Upper lobe of right lung (tissue), 1 donor: ENCODE measurements around the gene CBLIF. TPM values are rescaled to one million over a fixed set of nuclear protein-coding genes. Genes with fewer than 3 reads are reported as not detected.

Experiments used
- ATAC-seq: fragments of 200-7000 bp; cut with Tn5 transposase; one replicate; pipeline ENCODE4 v1.9.1; 2020; ENCODE audit warnings: mild to moderate bottlenecking, moderate library complexity
- DNase-seq: peaks from one replicate; pipeline ENCODE4 v3.0.0-alpha.2; 2020
- H3K27ac ChIP-seq: fragments of 200-600 bp; one replicate; pipeline ENCODE4 v1.8.0; 2022
- H3K27me3 ChIP-seq: fragments of 200-600 bp; one replicate; pipeline ENCODE4 v1.8.0; 2022; ENCODE audit warnings: mild to moderate bottlenecking
- H3K36me3 ChIP-seq: fragments of 200-600 bp; one replicate; pipeline ENCODE4 v1.8.0; 2022
- H3K4me1 ChIP-seq: fragments of 200-600 bp; one replicate; pipeline ENCODE4 v1.8.0; 2022
- H3K4me3 ChIP-seq: fragments of 200-600 bp; one replicate; pipeline ENCODE4 v1.8.0; 2022; ENCODE audit warnings: mild to moderate bottlenecking
- H3K9me3 ChIP-seq: fragments of 200-600 bp; one replicate; pipeline ENCODE4 v1.8.0; 2022
- intact Hi-C: fragments of 100-400 bp; cut with DNase I; formaldehyde crosslinking; loops from one replicate; pipeline ENCODE4 v1.11.0; 2022
- total RNA-seq: library from RNA; stranded (reverse); fragmentation: NEBNext Ultra II Directional; extraction: Animal tissue kit (Norgen Biotek cat#: 25700); gene quantifications from one replicate; pipeline ENCODE4 v1.2.1, GENCODE V29; 2021
- TF ChIP-seq, protein P1 (sequence below): fragments of 200-600 bp; IDR thresholded peaks from one replicate; pipeline ENCODE4 v1.8.0; 2022; ENCODE audit warnings: antibody characterized with exemption
- donor health status: DM: no; HTN: yes; CAD: no; lungs with severe emphysema.

Gene CBLIF
- total RNA-seq, 1 donor from 2014 or later: not detected

DNA sequence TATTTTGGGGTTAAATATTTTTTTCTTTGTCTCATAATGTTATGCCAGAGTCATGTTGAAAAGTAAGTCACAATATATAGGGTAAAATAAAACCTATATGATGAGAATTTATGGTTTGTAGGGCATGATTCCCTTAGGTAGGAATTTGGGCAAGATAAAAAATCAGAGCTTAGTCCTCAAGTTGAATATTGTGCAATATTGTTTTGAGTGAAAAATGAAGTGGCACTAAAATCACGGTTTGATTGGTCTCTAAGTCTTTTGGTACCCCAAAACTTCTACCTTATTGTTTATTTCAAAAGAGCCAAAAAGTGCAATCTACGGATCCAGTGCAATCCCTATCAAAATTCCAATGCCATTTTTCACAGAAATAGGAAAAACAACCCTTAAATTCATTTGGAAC, 33.1 kb downstream of the CBLIF start:
- Histone ChIP-seq H3K4me1 (peaks cover 6% of the 10 kb centered on the region), H3K9me3 (no peaks in the 10 kb centered on the region), H3K4me3 (no peak overlapping the region), H3K36me3 (peaks cover 19% of the 10 kb centered on the region), H3K27me3 (no peaks in the 10 kb centered on the region), H3K27ac (no peak overlapping the region)
- intact Hi-C loops: no loop called here
- ATAC-seq (no peak), DNase-seq (no peak)
- TF ChIP-seq, protein P1, sequence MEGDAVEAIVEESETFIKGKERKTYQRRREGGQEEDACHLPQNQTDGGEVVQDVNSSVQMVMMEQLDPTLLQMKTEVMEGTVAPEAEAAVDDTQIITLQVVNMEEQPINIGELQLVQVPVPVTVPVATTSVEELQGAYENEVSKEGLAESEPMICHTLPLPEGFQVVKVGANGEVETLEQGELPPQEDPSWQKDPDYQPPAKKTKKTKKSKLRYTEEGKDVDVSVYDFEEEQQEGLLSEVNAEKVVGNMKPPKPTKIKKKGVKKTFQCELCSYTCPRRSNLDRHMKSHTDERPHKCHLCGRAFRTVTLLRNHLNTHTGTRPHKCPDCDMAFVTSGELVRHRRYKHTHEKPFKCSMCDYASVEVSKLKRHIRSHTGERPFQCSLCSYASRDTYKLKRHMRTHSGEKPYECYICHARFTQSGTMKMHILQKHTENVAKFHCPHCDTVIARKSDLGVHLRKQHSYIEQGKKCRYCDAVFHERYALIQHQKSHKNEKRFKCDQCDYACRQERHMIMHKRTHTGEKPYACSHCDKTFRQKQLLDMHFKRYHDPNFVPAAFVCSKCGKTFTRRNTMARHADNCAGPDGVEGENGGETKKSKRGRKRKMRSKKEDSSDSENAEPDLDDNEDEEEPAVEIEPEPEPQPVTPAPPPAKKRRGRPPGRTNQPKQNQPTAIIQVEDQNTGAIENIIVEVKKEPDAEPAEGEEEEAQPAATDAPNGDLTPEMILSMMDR: no peak

DNA sequence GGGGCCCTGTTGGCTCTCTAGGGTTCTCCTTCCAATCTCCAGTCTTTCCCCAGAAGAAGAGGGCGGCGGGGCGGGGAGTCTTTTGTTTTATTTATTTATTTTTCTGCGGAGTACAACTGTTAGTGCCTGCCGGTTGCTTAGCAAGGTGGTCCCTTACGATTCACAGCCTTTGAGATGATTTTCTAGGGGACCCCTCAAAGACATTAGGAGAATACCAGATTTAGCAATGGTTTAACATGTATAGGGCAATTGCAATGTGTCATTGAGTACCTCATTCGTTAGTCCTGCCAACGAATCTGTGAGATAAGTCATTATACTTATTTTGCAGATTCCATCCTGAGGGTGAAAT, 34.4 kb downstream of the CBLIF start:
- intact Hi-C loops: no loop called here
- Histone ChIP-seq H3K4me1 (peaks cover 6% of the 10 kb centered on the region), H3K4me3 (peak overlapping the region; percentile 94), H3K27ac (peak overlapping the region; percentile 91), H3K9me3 (no peaks in the 10 kb centered on the region), H3K27me3 (no peaks in the 10 kb centered on the region), H3K36me3 (peaks cover 32% of the 10 kb centered on the region)
- no peak for ATAC-seq
- no peak for DNase-seq
- TF ChIP-seq, protein P1: no peak

DNA sequence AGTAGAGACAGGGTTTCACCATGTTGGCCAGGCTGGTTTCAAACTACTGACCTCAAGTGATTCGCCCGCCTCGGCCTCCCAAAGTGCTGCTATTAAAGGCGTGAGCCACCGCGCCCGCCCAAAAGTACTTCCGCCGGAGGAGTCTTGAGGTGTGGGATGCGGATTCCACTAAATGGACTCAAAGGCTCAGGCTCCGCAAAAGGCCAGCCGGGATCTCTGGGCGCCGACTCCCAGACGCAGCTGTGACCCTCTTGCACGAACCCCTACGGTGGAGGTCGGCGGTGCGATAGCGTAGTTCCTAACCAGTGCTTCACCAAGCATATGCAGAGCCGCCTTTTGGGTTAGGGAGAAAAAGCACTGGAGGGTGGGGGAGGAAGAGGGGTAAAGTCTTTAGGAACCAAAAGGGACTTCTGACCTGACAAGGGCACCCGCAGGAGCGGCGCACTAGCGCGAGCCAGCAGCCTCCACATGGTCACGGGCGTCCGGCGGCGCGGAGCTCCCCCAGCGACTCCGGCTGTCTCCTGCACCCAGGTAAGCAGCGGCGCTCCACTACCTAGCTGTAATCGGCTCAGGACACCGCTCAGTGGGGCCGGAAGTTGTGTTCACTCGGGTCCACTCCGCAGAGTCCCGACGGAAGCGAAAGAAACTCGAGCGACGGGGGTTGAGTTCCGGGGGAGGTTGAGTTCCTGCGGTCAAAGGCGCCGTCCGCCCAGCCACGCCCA, 34.9 kb downstream of the CBLIF start, which contains the start of gene MRPL16:
Gene MRPL16, minus strand, starts transcription at position 590 of the 722 bp plus-strand sequence. Its CDS starts 120 bp downstream, at position 470.
- intact Hi-C loops: no loop called here
- H3K4me3 ChIP-seq: peak within 1 kb of the TSS; percentile 94
- peak within 1 kb of the TSS; percentile 91 for H3K27ac ChIP-seq
- DNase-seq: peak; percentile 94
- TF ChIP-seq, protein P1: peak; percentile 14
- peaks cover 6% of the 10 kb centered on the region for H3K4me1 ChIP-seq
- H3K27me3 ChIP-seq: no peaks in the 10 kb centered on the region
- no peaks in the 10 kb centered on the region for H3K9me3 ChIP-seq
- peaks cover 38% of the 10 kb centered on the region for H3K36me3 ChIP-seq
- ATAC-seq: peak; percentile 99

DNA sequence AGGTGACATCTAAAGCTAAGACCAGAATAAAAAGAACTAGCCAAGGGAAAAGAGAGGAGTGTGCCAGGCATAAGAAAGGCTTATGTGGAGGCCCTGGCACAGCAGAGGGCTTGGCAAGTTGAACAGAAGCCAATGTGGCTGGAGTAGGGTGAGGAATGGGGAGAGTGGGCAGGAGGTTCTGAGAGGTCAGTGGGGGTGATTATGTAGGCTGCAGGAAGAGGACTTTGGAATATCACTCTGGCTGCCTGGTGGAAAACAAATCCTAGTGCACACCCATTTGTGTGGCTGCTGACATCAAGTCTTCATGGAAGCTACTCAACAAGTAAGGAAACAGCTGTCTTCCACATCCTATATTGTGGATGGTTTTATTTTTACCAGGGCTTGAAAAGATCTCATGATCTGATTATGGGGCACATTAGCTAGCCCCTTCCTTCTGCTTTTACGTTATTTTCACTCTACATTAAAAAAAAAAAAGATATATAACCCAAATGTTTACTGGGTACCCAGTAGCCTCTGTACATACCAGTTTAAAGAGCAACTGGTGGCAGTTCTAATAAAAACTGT, 38.2 kb downstream of the CBLIF start:
- no peak for DNase-seq
- H3K4me1 ChIP-seq: peaks cover 6% of the 10 kb centered on the region
- intact Hi-C loops: no loop called here
- no peak overlapping the region for H3K4me3 ChIP-seq
- ATAC-seq: no peak
- TF ChIP-seq, protein P1: no peak
- H3K9me3 ChIP-seq: no peaks in the 10 kb centered on the region
- no peak overlapping the region for H3K27ac ChIP-seq
- no peaks in the 10 kb centered on the region for H3K27me3 ChIP-seq
- H3K36me3 ChIP-seq: peaks cover 61% of the 10 kb centered on the region

DNA sequence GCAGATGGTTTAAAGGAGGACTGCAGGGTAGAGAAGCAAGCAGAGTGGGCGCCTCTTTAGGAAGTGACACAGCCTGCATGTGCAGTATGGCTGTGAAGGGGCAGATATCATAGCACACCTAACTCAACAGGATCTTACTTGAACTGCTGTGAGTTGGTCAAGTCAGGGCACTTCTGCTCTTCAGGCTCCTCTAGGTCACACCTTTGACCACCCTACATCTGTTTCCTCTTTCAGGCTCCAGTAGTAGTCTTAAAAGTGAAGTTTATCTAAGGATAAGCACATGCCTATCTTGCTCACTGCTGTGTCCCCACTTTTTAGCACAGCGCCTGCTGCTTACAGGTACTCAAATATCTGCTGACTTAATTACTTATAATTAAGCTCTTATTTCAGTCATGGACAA, 41.2 kb downstream of the CBLIF start:
- ATAC-seq (no peak), DNase-seq (no peak)
- H3K4me1 ChIP-seq: no peaks in the 10 kb centered on the region
- no peak overlapping the region for H3K27ac ChIP-seq
- intact Hi-C loops: loop anchor here (5.0 kb wide), 1 partner anchor 52 kb away; no protein-coding TSS in a partner anchor
- TF ChIP-seq, protein P1: no peak
- H3K9me3 ChIP-seq: no peaks in the 10 kb centered on the region
- peaks cover 77% of the 10 kb centered on the region for H3K36me3 ChIP-seq
- no peak overlapping the region for H3K4me3 ChIP-seq
- H3K27me3 ChIP-seq: no peaks in the 10 kb centered on the region
